GM23338 (cell line): Measurements from ENCODE around the gene ARSD. TPM values are rescaled to one million over a fixed set of nuclear protein-coding genes. Genes with fewer than 3 reads are reported as not detected.

Source experiments
- ATAC-seq: fragments of 200-7000 bp; cut with Tn5 transposase; 3 replicates; pipeline ENCODE4 v1.9.1; 2020
- DNase-seq: peaks from one replicate; pipeline ENCODE4 v3.0.0-alpha.2; 2015; ENCODE audit warnings: low spot score
- H2AFZ ChIP-seq: fragments of 200-600 bp; sonication (generic); 2 replicates; pipeline ENCODE4 v1.8.0; 2016; ENCODE audit warnings: antibody characterized with exemption, mild to moderate bottlenecking, moderate library complexity
- H3F3A ChIP-seq: fragments of 200-600 bp; sonication (generic); replicated peaks from 2 replicates; pipeline ENCODE4 v1.8.0; 2017; ENCODE audit warnings: antibody characterized with exemption, mixed run types, low read depth
- H3K27ac ChIP-seq: fragments of 200-600 bp; sonication (generic); 2 replicates; pipeline ENCODE4 v1.6.1; 2016; ENCODE audit warnings: low read depth
- H3K27me3 ChIP-seq: fragments of 200-600 bp; sonication (generic); 2 replicates; pipeline ENCODE4 v1.8.0; 2016; ENCODE audit warnings: mild to moderate bottlenecking, mixed run types, moderate library complexity; ENCODE audit not compliant: insufficient read depth
- H3K36me3 ChIP-seq: fragments of 200-600 bp; sonication (generic); 2 replicates; pipeline ENCODE4 v1.8.0; 2016; ENCODE audit warnings: mild to moderate bottlenecking; ENCODE audit not compliant: insufficient read depth
- H3K4me1 ChIP-seq: fragments of 200-600 bp; sonication (generic); 2 replicates; pipeline ENCODE4 v1.8.0; 2016; ENCODE audit warnings: mild to moderate bottlenecking, moderate library complexity; ENCODE audit not compliant: insufficient read depth
- H3K4me2 ChIP-seq: fragments of 200-600 bp; sonication (generic); 2 replicates; pipeline ENCODE4 v1.7.1; 2017; ENCODE audit warnings: mixed run types
- H3K4me3 ChIP-seq: fragments of 200-600 bp; sonication (generic); 2 replicates; pipeline ENCODE4 v1.6.1; 2016; ENCODE audit warnings: mixed run types
- H3K79me2 ChIP-seq: fragments of 200-600 bp; sonication (generic); replicated peaks from 2 replicates; pipeline ENCODE4 v1.8.0; 2017; ENCODE audit warnings: mild to moderate bottlenecking; ENCODE audit not compliant: insufficient read depth
- H3K9me2 ChIP-seq: fragments of 200-600 bp; sonication (generic); 2 replicates; pipeline ENCODE4 v1.8.0; 2017; ENCODE audit not compliant: insufficient read depth
- H4K20me1 ChIP-seq: fragments of 200-600 bp; sonication (generic); replicated peaks from 2 replicates; pipeline ENCODE4 v1.8.0; 2017; ENCODE audit warnings: mild to moderate bottlenecking; ENCODE audit not compliant: insufficient read depth
- H3K27ac Mint-ChIP-seq: 2 replicates; pipeline ENCODE4 v1.8.0; 2020; ENCODE audit warnings: inconsistent platforms, mild to moderate bottlenecking, moderate library complexity, mixed read lengths
- H3K27me3 Mint-ChIP-seq: 3 replicates; pipeline ENCODE4 v1.8.0; 2022; ENCODE audit warnings: low read depth, mild to moderate bottlenecking, moderate library complexity, mixed read lengths, inconsistent platforms; ENCODE audit not compliant: insufficient read depth, poor library complexity
- H3K36me3 Mint-ChIP-seq: 3 replicates; pipeline ENCODE4 v1.8.0; 2021; ENCODE audit warnings: low read depth, mild to moderate bottlenecking, inconsistent platforms, moderate library complexity, mixed read lengths
- H3K4me1 Mint-ChIP-seq: 3 replicates; pipeline ENCODE4 v1.8.0; 2020; ENCODE audit warnings: mild to moderate bottlenecking, inconsistent platforms, mixed read lengths
- H3K4me3 Mint-ChIP-seq: 3 replicates; pipeline ENCODE4 v1.8.0; 2021; ENCODE audit warnings: moderate library complexity, mild to moderate bottlenecking, inconsistent platforms, mixed read lengths
- H3K9me3 Mint-ChIP-seq: 3 replicates; pipeline ENCODE4 v1.8.0; 2020; ENCODE audit warnings: moderate library complexity, mild to moderate bottlenecking, inconsistent platforms, mixed read lengths
- CREB1 ChIP-seq: fragments of 250-450 bp; sonication (Bioruptor Pico); IDR thresholded peaks from 2 replicates; pipeline ENCODE4 v1.5.0; 2020; ENCODE audit warnings: low read depth, mild to moderate bottlenecking, moderate library complexity
- EZH2 ChIP-seq: fragments of 200-600 bp; sonication (generic); IDR thresholded peaks from one replicate; pipeline ENCODE4 v1.8.0; 2017; ENCODE audit warnings: antibody characterized with exemption, mild to moderate bottlenecking, low read depth; ENCODE audit not compliant: unreplicated experiment
- EZH2phosphoT487 ChIP-seq: fragments of 200-600 bp; sonication (generic); IDR thresholded peaks from one replicate; pipeline ENCODE4 v1.8.1; 2018; ENCODE audit warnings: antibody characterized with exemption; ENCODE audit not compliant: unreplicated experiment
- STAT1 ChIP-seq: IDR thresholded peaks from one replicate; pipeline ENCODE4 v1.6.1; 2016; ENCODE audit warnings: antibody characterized with exemption; ENCODE audit not compliant: unreplicated experiment
- ZNF331 ChIP-seq: fragments of 250-450 bp; sonication (Bioruptor Pico); IDR thresholded peaks from 2 replicates; pipeline ENCODE4 v1.5.0; 2020; ENCODE audit warnings: low read depth, mild to moderate bottlenecking, moderate library complexity
- polyA plus RNA-seq: library from polyadenylated mRNA; unstranded; fragments of >200 nt; fragmentation: Nextera tagmentation; extraction: Ambion mirVana; gene quantifications from 2 replicates; pipeline ENCODE4 v1.2.1, GENCODE V29; 2016
- total RNA-seq: library from RNA; depleted of rRNA; stranded (reverse); fragments of >200 nt; shearing (Covaris generic); gene quantifications from 2 replicates; pipeline ENCODE4 v1.2.3, GENCODE V29; 2014
- TF ChIP-seq, protein P1 (sequence below): fragments of 250-450 bp; sonication (Bioruptor Pico); IDR thresholded peaks from 2 replicates; pipeline ENCODE4 v1.5.0; 2020; ENCODE audit warnings: mild to moderate bottlenecking, moderate library complexity

ARSD gene
- total and polyA plus RNA-seq, 2 experiments from 2014 or later, result 1.3 to 1.7 TPM

- TF ChIP-seq, protein P1, sequence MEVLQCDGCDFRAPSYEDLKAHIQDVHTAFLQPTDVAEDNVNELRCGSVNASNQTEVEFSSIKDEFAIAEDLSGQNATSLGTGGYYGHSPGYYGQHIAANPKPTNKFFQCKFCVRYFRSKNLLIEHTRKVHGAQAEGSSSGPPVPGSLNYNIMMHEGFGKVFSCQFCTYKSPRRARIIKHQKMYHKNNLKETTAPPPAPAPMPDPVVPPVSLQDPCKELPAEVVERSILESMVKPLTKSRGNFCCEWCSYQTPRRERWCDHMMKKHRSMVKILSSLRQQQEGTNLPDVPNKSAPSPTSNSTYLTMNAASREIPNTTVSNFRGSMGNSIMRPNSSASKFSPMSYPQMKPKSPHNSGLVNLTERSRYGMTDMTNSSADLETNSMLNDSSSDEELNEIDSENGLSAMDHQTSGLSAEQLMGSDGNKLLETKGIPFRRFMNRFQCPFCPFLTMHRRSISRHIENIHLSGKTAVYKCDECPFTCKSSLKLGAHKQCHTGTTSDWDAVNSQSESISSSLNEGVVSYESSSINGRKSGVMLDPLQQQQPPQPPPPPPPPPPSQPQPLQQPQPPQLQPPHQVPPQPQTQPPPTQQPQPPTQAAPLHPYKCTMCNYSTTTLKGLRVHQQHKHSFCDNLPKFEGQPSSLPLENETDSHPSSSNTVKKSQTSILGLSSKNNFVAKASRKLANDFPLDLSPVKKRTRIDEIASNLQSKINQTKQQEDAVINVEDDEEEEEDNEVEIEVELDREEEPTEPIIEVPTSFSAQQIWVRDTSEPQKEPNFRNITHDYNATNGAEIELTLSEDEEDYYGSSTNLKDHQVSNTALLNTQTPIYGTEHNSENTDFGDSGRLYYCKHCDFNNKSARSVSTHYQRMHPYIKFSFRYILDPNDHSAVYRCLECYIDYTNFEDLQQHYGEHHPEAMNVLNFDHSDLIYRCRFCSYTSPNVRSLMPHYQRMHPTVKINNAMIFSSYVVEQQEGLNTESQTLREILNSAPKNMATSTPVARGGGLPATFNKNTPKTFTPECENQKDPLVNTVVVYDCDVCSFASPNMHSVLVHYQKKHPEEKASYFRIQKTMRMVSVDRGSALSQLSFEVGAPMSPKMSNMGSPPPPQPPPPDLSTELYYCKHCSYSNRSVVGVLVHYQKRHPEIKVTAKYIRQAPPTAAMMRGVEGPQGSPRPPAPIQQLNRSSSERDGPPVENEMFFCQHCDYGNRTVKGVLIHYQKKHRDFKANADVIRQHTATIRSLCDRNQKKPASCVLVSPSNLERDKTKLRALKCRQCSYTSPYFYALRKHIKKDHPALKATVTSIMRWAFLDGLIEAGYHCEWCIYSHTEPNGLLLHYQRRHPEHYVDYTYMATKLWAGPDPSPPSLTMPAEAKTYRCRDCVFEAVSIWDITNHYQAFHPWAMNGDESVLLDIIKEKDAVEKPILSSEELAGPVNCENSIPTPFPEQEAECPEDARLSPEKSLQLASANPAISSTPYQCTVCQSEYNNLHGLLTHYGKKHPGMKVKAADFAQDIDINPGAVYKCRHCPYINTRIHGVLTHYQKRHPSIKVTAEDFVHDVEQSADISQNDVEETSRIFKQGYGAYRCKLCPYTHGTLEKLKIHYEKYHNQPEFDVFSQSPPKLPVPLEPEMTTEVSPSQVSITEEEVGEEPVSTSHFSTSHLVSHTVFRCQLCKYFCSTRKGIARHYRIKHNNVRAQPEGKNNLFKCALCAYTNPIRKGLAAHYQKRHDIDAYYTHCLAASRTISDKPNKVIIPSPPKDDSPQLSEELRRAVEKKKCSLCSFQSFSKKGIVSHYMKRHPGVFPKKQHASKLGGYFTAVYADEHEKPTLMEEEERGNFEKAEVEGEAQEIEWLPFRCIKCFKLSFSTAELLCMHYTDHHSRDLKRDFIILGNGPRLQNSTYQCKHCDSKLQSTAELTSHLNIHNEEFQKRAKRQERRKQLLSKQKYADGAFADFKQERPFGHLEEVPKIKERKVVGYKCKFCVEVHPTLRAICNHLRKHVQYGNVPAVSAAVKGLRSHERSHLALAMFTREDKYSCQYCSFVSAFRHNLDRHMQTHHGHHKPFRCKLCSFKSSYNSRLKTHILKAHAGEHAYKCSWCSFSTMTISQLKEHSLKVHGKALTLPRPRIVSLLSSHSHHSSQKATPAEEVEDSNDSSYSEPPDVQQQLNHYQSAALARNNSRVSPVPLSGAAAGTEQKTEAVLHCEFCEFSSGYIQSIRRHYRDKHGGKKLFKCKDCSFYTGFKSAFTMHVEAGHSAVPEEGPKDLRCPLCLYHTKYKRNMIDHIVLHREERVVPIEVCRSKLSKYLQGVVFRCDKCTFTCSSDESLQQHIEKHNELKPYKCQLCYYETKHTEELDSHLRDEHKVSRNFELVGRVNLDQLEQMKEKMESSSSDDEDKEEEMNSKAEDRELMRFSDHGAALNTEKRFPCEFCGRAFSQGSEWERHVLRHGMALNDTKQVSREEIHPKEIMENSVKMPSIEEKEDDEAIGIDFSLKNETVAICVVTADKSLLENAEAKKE (CRISPR knock-in tag), result no peak
- TF ChIP-seq EZH2, result no peak
- no peak for TF ChIP-seq CREB1 (CRISPR knock-in tag)
- TF ChIP-seq EZH2phosphoT487, result no peak
- TF ChIP-seq ZNF331 (CRISPR knock-in tag), result no peak
Measured at GRCh38 chrX:2972391-2972790, 43.3 kb upstream of the ARSD start (continued).

DNA sequence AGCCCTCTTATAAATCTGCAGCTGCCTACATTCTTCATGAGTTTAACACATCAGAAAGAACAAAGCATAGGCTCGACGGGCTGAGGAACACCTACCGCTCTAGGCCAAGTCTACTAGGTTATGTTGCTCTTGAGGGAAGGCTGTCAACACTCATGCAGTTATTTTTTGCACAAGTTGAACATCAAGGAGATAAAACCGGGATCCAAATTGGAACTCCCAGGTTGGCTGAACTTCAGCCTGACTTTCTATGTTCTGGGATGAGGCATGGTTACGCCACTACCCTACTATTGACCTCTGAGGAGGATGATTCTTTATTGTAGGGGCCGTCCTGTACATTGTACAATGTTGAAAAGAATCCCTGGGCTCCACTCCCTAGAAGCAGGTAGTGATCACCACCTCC, 39.9 kb upstream of the ARSD start:
- Mint-ChIP-seq H3K27ac (no peak overlapping the region), H3K36me3 (no peaks in the 10 kb centered on the region), H3K4me3 (no peak overlapping the region), H3K27me3 (peaks cover 3% of the 10 kb centered on the region), H3K4me1 (peaks cover 8% of the 10 kb centered on the region), H3K9me3 (peaks cover 9% of the 10 kb centered on the region)
- TF ChIP-seq STAT1 (no peak), EZH2phosphoT487 (no peak)
- Histone ChIP-seq H3K36me3 (no peaks in the 10 kb centered on the region), H3K4me3 (no peak overlapping the region), H3K27me3 (no peaks in the 10 kb centered on the region), H3K4me1 (peaks cover 1% of the 10 kb centered on the region; the same call in 1 of the 2 replicates), H3K79me2 (no peaks in the 10 kb centered on the region), H3K9me2 (no peaks in the 10 kb centered on the region), H4K20me1 (no peaks in the 10 kb centered on the region), H3F3A (no peaks in the 10 kb centered on the region), H2AFZ (no peak overlapping the region), H3K4me2 (no peak overlapping the region), H3K27ac (no peak overlapping the region)
- DNase-seq, result no peak
- no peak for ATAC-seq
